ENCODE results near the gene CGNL1.

The CGNL1 gene

DNA sequence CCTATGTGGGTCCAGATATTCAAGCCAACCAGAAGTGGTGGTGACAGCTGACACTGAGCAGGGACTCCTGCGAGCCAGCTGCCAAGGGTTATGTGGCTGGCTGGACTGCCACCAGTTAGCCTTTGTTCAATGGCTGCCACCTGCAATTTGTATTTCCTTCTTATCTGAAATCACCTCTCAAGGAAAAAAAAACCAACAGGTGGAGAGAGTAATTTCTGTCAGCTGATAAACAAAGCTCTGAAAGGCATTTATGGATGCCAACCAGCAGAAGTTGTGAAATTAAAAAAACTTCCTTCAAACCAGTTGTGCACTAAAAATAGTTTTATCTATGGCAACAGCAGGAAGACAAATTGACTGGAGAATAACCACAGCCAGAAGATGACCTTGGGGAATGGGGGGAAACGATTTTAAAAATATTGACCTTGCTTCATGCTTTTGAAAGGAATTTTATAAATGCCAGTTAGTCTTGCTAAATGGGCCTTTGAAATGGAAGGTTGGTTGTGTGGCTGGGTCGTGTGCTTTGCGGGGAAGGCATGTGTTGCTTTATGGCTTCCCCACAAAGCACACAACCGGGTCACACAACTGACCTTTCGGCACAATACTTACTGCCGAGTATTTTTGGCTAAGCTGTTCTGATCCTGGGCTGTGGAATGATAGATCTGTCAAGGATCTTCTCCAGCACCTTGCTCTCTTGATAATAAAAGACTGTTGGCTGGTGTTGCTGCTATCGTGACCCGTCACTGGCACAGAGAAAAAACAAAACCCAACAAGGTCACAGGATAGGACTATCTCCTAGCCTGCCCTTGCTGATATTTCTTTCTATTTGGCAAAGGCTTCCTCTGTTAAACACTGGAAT lies 218.9 kb downstream of the CGNL1 start:
- peaks cover 0 to 28% (median 13%) of the 10 kb centered on the region in 4 experiments for H3K4me1 ChIP-seq (ENCODE audit: control extremely low read depth in 1 of 4, control insufficient read depth in 4 of 4, insufficient read depth in 4 of 4, low read length in 3 of 4)
- CTCF ChIA-PET, result interaction anchor here (1.1 to 1.6 kb wide), 3 partner anchors 9 to 21 kb away, joined by 3 read pairs; no protein-coding TSS in a partner anchor
- no peaks in the 10 kb centered on the region for H3K9me3 ChIP-seq (ENCODE audit: control extremely low read depth in 1 of 5, control insufficient read depth in 4 of 5, insufficient read depth in 2 of 5, low read depth in 1 of 5, low read length in 4 of 5)
- POLR2A ChIA-PET, result no interaction called here
- H3K27me3 ChIP-seq (replicated peaks in 2 of 5; ENCODE audit: control insufficient read depth in 4 of 5, insufficient read depth in 5 of 5, low read length in 4 of 5), result peaks cover 2 to 22% (median 18%) of the 10 kb centered on the region in 5 experiments
- WGBS (ENCODE audit: insufficient coverage), result 74% methylated on average over 9 of the region's 9 CpGs
- H3K36me3 ChIP-seq (ENCODE audit: control insufficient read depth in 4 of 4, insufficient read depth in 4 of 4, low read length in 3 of 4), result no peaks in the 10 kb centered on the region
- peak; percentile 15 to 66 (median 53) for DNase-seq
- no peak overlapping the region for H3K27ac ChIP-seq (ENCODE audit: insufficient read depth in 1 of 2, low read depth in 1 of 2, low read length in 2 of 2, poor library complexity in 1 of 2, severe bottlenecking in 2 of 2)
- H3K4me3 ChIP-seq (ENCODE audit: control insufficient read depth in 1 of 7, extremely low read depth in 1 of 7, insufficient read depth in 4 of 7, low read depth in 2 of 7, low read length in 6 of 7), result no peak overlapping the region

DNA sequence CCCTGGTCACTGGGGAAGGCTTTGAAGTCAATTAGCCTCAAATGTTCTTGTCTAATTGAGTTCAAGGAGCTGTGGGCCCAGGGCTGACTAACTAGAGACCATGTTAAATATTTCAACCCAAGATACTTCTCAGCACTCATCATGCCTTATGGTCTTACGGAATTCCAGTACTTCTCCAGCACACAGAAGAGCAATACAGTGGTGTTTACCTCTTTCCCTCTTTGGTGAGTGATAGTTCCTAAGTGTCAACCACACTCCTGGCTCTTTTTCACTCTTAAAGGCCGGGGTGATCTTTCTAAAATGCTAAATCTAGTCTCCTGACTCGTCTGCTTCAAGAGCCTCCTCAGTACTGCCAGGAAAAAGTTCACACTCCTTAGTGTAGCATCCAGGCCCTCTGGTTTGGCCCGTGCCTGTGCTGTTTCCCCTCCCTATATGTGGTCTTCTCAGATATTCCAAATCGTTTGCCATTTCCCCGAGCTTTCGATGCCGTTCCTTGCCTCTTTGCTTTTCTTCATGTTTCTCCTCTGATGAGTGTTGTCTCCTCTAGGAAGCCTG lies 220.1 kb downstream of the CGNL1 start:
- WGBS (ENCODE audit: insufficient coverage), result 87% methylated on average over 8 of the region's 8 CpGs
- Histone ChIP-seq H3K27ac (ENCODE audit: insufficient read depth in 1 of 2, low read depth in 1 of 2, low read length in 2 of 2, poor library complexity in 1 of 2, severe bottlenecking in 2 of 2) (no peak overlapping the region), H3K4me3 (ENCODE audit: control insufficient read depth in 1 of 7, extremely low read depth in 1 of 7, insufficient read depth in 4 of 7, low read depth in 2 of 7, low read length in 6 of 7) (no peak overlapping the region), H3K4me1 (ENCODE audit: control extremely low read depth in 1 of 4, control insufficient read depth in 4 of 4, insufficient read depth in 4 of 4, low read length in 3 of 4) (peaks cover 0 to 23% (median 9%) of the 10 kb centered on the region in 4 experiments), H3K27me3 (replicated peaks in 2 of 5; ENCODE audit: control insufficient read depth in 4 of 5, insufficient read depth in 5 of 5, low read length in 4 of 5) (peaks cover 0 to 11% (median 8%) of the 10 kb centered on the region in 5 experiments), H3K9me3 (ENCODE audit: control extremely low read depth in 1 of 5, control insufficient read depth in 4 of 5, insufficient read depth in 2 of 5, low read depth in 1 of 5, low read length in 4 of 5) (no peaks in the 10 kb centered on the region), H3K36me3 (ENCODE audit: control insufficient read depth in 4 of 4, insufficient read depth in 4 of 4, low read length in 3 of 4) (no peaks in the 10 kb centered on the region)
- no peak for DNase-seq
- POLR2A ChIA-PET, result interaction anchor here (0.6 kb wide), 1 partner anchor 610 kb away, joined by 3 read pairs; no protein-coding TSS in a partner anchor
- CTCF ChIA-PET, result interaction anchor here (1.4 kb wide), 1 partner anchor 10 kb away, joined by 3 read pairs; no protein-coding TSS in a partner anchor

DNA sequence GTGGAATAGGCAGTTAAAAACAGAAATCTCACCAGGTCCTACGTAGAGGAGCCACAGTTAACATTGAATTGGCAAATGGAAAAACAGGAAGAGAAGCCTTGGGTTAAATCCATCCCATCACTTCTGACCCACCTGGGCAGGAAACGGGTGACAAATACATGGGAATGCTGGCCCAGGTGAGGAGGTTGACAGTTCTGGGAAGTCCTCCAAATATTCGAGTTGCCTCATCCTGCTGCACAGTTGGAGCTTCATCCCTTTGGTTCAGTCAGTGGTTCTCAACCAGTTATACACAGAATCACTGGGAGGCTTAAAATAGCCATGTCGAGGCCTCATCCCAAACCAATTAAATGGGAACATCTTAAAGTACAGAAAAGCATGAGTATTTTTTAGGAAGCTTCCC lies 220.7 kb downstream of the CGNL1 start:
- DNase-seq, result no peak
- H3K27me3 ChIP-seq (replicated peaks in 2 of 5; ENCODE audit: control insufficient read depth in 4 of 5, insufficient read depth in 5 of 5, low read length in 4 of 5), result peaks cover 0 to 7% (median 3%) of the 10 kb centered on the region in 5 experiments
- POLR2A ChIA-PET, result no interaction called here
- no peaks in the 10 kb centered on the region for H3K9me3 ChIP-seq (ENCODE audit: control extremely low read depth in 1 of 5, control insufficient read depth in 4 of 5, insufficient read depth in 2 of 5, low read depth in 1 of 5, low read length in 4 of 5)
- H3K4me1 ChIP-seq (ENCODE audit: control extremely low read depth in 1 of 4, control insufficient read depth in 4 of 4, insufficient read depth in 4 of 4, low read length in 3 of 4), result peaks cover 0 to 18% (median 6%) of the 10 kb centered on the region in 4 experiments
- H3K27ac ChIP-seq (ENCODE audit: insufficient read depth in 1 of 2, low read depth in 1 of 2, low read length in 2 of 2, poor library complexity in 1 of 2, severe bottlenecking in 2 of 2), result no peak overlapping the region
- H3K36me3 ChIP-seq (ENCODE audit: control insufficient read depth in 4 of 4, insufficient read depth in 4 of 4, low read length in 3 of 4), result no peaks in the 10 kb centered on the region
- 86% methylated on average over 4 of the region's 4 CpGs for WGBS (ENCODE audit: insufficient coverage)
- no peak overlapping the region for H3K4me3 ChIP-seq (ENCODE audit: control insufficient read depth in 1 of 7, extremely low read depth in 1 of 7, insufficient read depth in 4 of 7, low read depth in 2 of 7, low read length in 6 of 7)
- CTCF ChIA-PET, result interaction anchor here (1.8 kb wide), 1 partner anchor 12 kb away, joined by 8 read pairs; no protein-coding TSS in a partner anchor

DNA sequence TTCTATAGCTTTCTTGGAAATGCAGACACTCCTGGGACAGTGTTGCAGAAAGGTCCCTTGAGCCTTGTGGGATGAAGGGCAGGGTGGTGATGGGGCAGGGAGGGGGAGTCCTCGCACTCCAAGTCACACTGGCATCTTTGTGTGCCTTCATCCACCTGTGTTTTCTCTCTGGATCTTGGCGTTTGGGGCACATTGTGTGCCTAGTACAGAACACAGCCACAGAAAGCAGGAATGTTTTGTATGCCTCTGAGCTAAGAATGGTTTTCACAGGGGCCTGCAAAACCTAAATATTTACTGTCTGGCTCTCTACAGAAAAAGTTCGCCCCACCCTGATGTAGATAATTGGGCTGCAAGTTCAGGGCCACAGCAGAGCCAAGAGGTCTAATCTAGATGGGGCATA lies 221.1 kb downstream of the CGNL1 start:
- 100% methylated on average over 2 of the region's 3 CpGs for WGBS (ENCODE audit: insufficient coverage)
- H3K27ac ChIP-seq (ENCODE audit: insufficient read depth in 1 of 2, low read depth in 1 of 2, low read length in 2 of 2, poor library complexity in 1 of 2, severe bottlenecking in 2 of 2), result no peak overlapping the region
- no peak overlapping the region for H3K4me3 ChIP-seq (ENCODE audit: control insufficient read depth in 1 of 7, extremely low read depth in 1 of 7, insufficient read depth in 4 of 7, low read depth in 2 of 7, low read length in 6 of 7)
- peaks cover 0 to 16% (median 5%) of the 10 kb centered on the region in 4 experiments for H3K4me1 ChIP-seq (ENCODE audit: control extremely low read depth in 1 of 4, control insufficient read depth in 4 of 4, insufficient read depth in 4 of 4, low read length in 3 of 4)
- ChIA-PET CTCF (interaction anchor here (0.6 to 1.8 kb wide), 3 partner anchors 11 to 56 kb away, joined by 3 to 8 read pairs (median 4); no protein-coding TSS in a partner anchor), POLR2A (no interaction called here)
- H3K36me3 ChIP-seq (ENCODE audit: control insufficient read depth in 4 of 4, insufficient read depth in 4 of 4, low read length in 3 of 4), result no peaks in the 10 kb centered on the region
- peaks cover 0 to 7% (median 0%) of the 10 kb centered on the region in 5 experiments for H3K27me3 ChIP-seq (replicated peaks in 2 of 5; ENCODE audit: control insufficient read depth in 4 of 5, insufficient read depth in 5 of 5, low read length in 4 of 5)
- no peaks in the 10 kb centered on the region for H3K9me3 ChIP-seq (ENCODE audit: control extremely low read depth in 1 of 5, control insufficient read depth in 4 of 5, insufficient read depth in 2 of 5, low read depth in 1 of 5, low read length in 4 of 5)
- no peak for DNase-seq

DNA sequence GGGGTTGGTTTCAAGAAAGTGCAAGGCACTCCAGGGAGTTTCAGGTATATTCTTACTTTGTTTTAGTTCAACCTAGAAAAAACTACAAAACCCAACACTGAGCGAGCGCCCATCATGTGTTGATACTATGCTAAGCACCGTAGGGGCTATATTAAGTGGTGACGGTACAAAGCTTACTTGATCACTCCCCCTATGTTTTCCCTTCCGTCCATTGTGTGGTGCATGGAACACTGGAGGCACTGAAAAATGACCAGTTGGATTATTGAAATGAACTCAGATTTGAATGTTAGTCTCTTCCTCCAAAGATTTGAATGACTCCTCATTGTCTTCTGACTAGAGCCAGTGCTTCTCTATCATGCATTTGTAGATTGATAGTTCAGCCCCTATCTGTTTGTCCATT lies 222.0 kb downstream of the CGNL1 start:
- CTCF ChIA-PET, result interaction anchor here (0.6 to 1.8 kb wide), 3 partner anchors 10 to 57 kb away, joined by 3 to 8 read pairs (median 4); no protein-coding TSS in a partner anchor
- Histone ChIP-seq H3K36me3 (ENCODE audit: control insufficient read depth in 4 of 4, insufficient read depth in 4 of 4, low read length in 3 of 4) (no peaks in the 10 kb centered on the region), H3K27ac (ENCODE audit: insufficient read depth in 1 of 2, low read depth in 1 of 2, low read length in 2 of 2, poor library complexity in 1 of 2, severe bottlenecking in 2 of 2) (no peak overlapping the region), H3K4me3 (ENCODE audit: control insufficient read depth in 1 of 7, extremely low read depth in 1 of 7, insufficient read depth in 4 of 7, low read depth in 2 of 7, low read length in 6 of 7) (no peak overlapping the region), H3K9me3 (ENCODE audit: control extremely low read depth in 1 of 5, control insufficient read depth in 4 of 5, insufficient read depth in 2 of 5, low read depth in 1 of 5, low read length in 4 of 5) (no peaks in the 10 kb centered on the region), H3K4me1 (ENCODE audit: control extremely low read depth in 1 of 4, control insufficient read depth in 4 of 4, insufficient read depth in 4 of 4, low read length in 3 of 4) (peaks cover 0 to 16% (median 5%) of the 10 kb centered on the region in 4 experiments), H3K27me3 (replicated peaks in 2 of 5; ENCODE audit: control insufficient read depth in 4 of 5, insufficient read depth in 5 of 5, low read length in 4 of 5) (peaks cover 0 to 2% (median 0%) of the 10 kb centered on the region in 5 experiments)
- POLR2A ChIA-PET, result no interaction called here
- no peak for DNase-seq
- 100% methylated on average over 3 of the region's 5 CpGs for WGBS (ENCODE audit: insufficient coverage)

DNA sequence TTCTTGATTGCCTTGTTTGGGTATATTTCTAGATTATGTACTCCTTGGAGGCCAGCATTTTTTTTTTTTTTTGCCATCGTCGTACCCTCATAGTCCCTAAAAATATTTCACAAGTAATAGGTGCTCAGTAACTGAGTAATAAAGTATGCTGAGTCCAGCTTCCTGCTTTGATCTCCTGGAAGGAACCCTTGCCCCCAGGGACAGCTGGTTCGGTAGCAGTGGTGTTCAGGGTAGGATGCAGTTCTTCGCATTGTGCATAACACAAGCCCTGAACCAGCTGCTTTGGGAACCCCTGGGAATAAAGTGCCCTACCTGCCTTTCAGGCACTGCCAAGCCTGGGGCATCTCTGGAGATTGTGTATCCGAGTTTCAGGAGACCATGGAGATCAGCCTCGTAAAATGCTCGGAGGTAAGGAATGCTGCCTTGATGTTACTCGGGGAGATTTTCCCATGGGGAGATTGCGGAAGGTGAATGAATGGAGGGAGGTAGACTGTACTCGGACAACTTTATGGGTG lies 223.0 kb downstream of the CGNL1 start:
- no peak overlapping the region for H3K27ac ChIP-seq (ENCODE audit: insufficient read depth in 1 of 2, low read depth in 1 of 2, low read length in 2 of 2, poor library complexity in 1 of 2, severe bottlenecking in 2 of 2)
- peaks cover 0 to 15% (median 5%) of the 10 kb centered on the region in 4 experiments for H3K4me1 ChIP-seq (ENCODE audit: control extremely low read depth in 1 of 4, control insufficient read depth in 4 of 4, insufficient read depth in 4 of 4, low read length in 3 of 4)
- WGBS (ENCODE audit: insufficient coverage), result 90% methylated on average over 8 of the region's 10 CpGs
- H3K4me3 ChIP-seq (ENCODE audit: control insufficient read depth in 1 of 7, extremely low read depth in 1 of 7, insufficient read depth in 4 of 7, low read depth in 2 of 7, low read length in 6 of 7), result no peak overlapping the region
- CTCF ChIA-PET, result no interaction called here
- no peaks in the 10 kb centered on the region for H3K9me3 ChIP-seq (ENCODE audit: control extremely low read depth in 1 of 5, control insufficient read depth in 4 of 5, insufficient read depth in 2 of 5, low read depth in 1 of 5, low read length in 4 of 5)
- peaks cover 0 to 2% (median 0%) of the 10 kb centered on the region in 5 experiments for H3K27me3 ChIP-seq (replicated peaks in 2 of 5; ENCODE audit: control insufficient read depth in 4 of 5, insufficient read depth in 5 of 5, low read length in 4 of 5)
- no peak for DNase-seq
- POLR2A ChIA-PET, result no interaction called here
- H3K36me3 ChIP-seq (ENCODE audit: control insufficient read depth in 4 of 4, insufficient read depth in 4 of 4, low read length in 3 of 4), result no peaks in the 10 kb centered on the region

Measured in common myeloid progenitor, CD34-positive (primary cell).